RWPE2 (cell line): ENCODE measurements around the gene PTTG1.

Experiments used
- ATAC-seq: fragments of 200-7000 bp; cut with Tn5 transposase; 3 replicates; pipeline ENCODE4 v1.9.1; 2021; ENCODE audit warnings: low read depth
- DNase-seq: peaks from one replicate; pipeline ENCODE4 v3.0.0-alpha.2; 2020; ENCODE audit warnings: low spot score
- H3K27ac ChIP-seq: fragments of 450-650 bp; 2 replicates; pipeline ENCODE4 v1.5.1; 2017; ENCODE audit warnings: mild to moderate bottlenecking; ENCODE audit not compliant: poor library complexity, severe bottlenecking
- H3K27me3 ChIP-seq: fragments of 250-450 bp; sonication (Bioruptor Pico); 2 replicates; pipeline ENCODE4 v1.5.1; 2021; ENCODE audit warnings: mild to moderate bottlenecking, moderate library complexity; ENCODE audit not compliant: insufficient read depth, poor library complexity, severe bottlenecking
- H3K36me3 ChIP-seq: fragments of 250-450 bp; sonication (Bioruptor Pico); 2 replicates; pipeline ENCODE4 v1.5.1; 2020; ENCODE audit warnings: low read depth, mild to moderate bottlenecking, moderate library complexity
- H3K4me1 ChIP-seq: fragments of 250-450 bp; sonication (Bioruptor Pico); 2 replicates; pipeline ENCODE4 v1.5.1; 2021; ENCODE audit warnings: mild to moderate bottlenecking, moderate library complexity; ENCODE audit not compliant: insufficient read depth, poor library complexity, severe bottlenecking
- H3K4me3 ChIP-seq: fragments of 250-450 bp; sonication (Bioruptor Pico); 2 replicates; pipeline ENCODE4 v1.5.1; 2021; ENCODE audit warnings: mild to moderate bottlenecking, moderate library complexity; ENCODE audit not compliant: severe bottlenecking
- H3K9me3 ChIP-seq: fragments of 250-450 bp; sonication (Bioruptor Pico); 2 replicates; pipeline ENCODE4 v1.5.1; 2021; ENCODE audit warnings: mild to moderate bottlenecking, moderate library complexity; ENCODE audit not compliant: severe bottlenecking
- CTCF ChIP-seq: fragments of 450-650 bp; IDR thresholded peaks from one replicate; pipeline ENCODE4 v1.5.1; 2017; ENCODE audit warnings: mild to moderate bottlenecking, moderate library complexity; ENCODE audit not compliant: poor library complexity, severe bottlenecking

The PTTG1 gene

GRCh38 chr5:160455600-160455999 lies 33.9 kb downstream of the PTTG1 start:
- DNase-seq = no peak
- Histone ChIP-seq H3K36me3 (no peaks in the 10 kb centered on the region), H3K27me3 (peaks cover 4% of the 10 kb centered on the region), H3K9me3 (no peaks in the 10 kb centered on the region), H3K4me1 (no peaks in the 10 kb centered on the region), H3K27ac (no peak overlapping the region), H3K4me3 (no peak overlapping the region)
- no peak for ATAC-seq
- no peak for TF ChIP-seq CTCF

DNA sequence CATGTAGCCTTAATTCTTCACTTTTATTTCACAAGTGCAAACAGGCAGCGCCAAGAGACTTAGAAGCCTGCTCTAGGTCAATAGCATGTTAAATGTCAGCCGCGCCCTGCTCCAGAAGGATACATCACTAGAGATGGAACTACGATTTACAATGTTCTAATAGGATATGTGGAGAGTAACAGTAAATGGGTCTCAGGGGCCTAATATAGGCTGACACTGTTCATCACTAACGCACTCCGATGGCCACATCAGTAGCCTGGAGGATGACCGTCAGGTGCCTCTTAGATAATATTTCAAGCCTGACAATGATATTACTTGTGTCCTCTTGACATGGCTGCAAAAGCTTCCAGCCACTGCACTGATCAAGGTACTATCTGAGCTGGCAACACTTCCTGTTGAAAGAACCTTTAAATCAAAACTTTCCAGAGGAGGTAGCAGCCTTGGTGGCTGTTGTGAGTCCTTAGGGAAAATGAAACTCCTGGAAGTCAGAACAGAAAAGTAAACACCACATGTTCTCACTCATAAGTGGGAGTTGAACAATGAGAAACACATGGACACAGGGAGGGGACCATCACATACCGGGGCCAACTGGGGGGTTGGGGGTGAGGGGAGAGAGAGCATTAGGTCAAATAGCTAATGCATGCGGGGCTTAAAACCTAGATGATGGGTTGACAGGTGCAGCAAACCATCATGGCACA lies 35.0 kb downstream of the PTTG1 start:
- TF ChIP-seq CTCF = no peak
- DNase-seq (no peak), ATAC-seq (no peak)
- H3K27ac ChIP-seq = no peak overlapping the region
- no peak overlapping the region for H3K4me3 ChIP-seq
- peaks cover 4% of the 10 kb centered on the region for H3K27me3 ChIP-seq
- no peaks in the 10 kb centered on the region for H3K4me1 ChIP-seq
- no peaks in the 10 kb centered on the region for H3K9me3 ChIP-seq
- H3K36me3 ChIP-seq = no peaks in the 10 kb centered on the region

DNA sequence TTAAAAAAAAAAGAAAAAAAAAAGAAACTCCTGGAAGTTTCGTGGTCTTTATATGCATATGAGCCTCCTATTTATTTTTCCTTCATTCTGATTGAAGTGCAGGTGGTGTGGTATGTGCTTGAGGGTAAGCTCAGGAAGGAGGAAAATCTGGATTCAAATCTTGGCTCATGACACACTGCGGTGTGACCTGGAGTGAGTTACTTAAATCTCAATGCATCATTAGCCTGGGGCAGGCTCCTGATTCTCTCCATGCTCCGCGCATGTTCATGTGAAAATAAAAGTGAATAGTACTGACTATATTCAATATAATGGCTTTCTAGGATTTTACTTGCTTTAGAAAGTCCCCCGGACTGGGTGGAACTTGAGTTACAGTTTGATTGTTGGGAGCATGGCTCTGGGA lies 35.6 kb downstream of the PTTG1 start:
- H3K27ac ChIP-seq = no peak overlapping the region
- ATAC-seq (no peak), DNase-seq (no peak)
- H3K4me1 ChIP-seq = no peaks in the 10 kb centered on the region
- no peak for TF ChIP-seq CTCF
- no peaks in the 10 kb centered on the region for H3K36me3 ChIP-seq
- no peak overlapping the region for H3K4me3 ChIP-seq
- peaks cover 4% of the 10 kb centered on the region for H3K27me3 ChIP-seq
- H3K9me3 ChIP-seq = no peaks in the 10 kb centered on the region

DNA sequence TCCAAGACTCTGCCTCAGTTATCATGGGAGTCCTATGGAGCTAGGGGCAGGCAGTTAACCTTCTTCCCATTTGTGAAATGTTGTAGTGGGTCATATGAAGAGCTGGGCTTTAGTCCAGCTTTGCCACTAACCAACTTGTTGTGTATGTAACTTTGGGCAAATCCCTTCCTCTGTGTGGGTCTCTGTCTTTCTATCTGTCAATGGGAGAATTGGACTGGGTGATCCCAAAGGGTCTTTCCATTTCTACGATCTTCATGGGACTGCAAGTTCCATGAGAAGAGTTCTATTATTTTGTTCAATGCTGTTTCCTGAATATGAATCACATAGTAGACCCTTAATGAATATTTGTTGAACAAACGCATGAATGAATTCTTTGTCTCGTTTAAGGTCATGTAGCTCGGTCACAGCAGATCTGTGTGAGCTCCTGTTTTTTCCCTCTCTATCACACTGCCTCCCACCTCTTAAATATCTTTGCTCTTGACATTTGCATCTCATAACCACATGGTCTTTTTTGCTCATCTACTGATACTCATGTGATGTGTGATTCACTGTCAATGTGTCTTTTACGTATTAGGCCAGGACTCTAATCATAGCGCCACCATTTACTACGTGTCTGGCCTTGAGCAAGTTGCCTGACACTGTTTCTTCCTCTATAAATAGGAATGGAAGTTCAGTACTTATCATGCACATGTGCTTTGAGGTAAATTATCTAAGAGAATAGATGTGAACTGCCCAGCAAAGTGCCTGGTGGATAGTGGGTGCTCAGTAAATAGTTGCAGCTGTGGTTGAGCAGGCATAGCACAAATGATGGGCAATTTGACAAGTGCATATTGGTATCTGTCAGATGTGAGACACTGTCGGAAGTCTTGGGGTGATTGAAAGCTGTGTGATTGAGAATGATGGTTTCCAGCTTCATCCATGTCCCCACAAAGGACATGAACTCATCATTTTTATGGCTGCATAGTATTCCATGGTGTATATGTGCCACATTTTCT lies 37.4 kb downstream of the PTTG1 start:
- DNase-seq (no peak), ATAC-seq (no peak)
- Histone ChIP-seq H3K27ac (no peak overlapping the region), H3K9me3 (no peaks in the 10 kb centered on the region), H3K4me1 (peaks cover 10% of the 10 kb centered on the region), H3K27me3 (peaks cover 2% of the 10 kb centered on the region), H3K36me3 (no peaks in the 10 kb centered on the region), H3K4me3 (no peak overlapping the region)
- TF ChIP-seq CTCF = no peak
